Epidermal melanocyte (primary cell): Measurements from ENCODE around the gene ZNF714.
"Not testable (repeated sequence)": the region's sequence is repeated elsewhere in the genome, so short reads cannot be mapped to it uniquely, and the experiment has no call there.

Experiments used
- DNase-seq: peaks from one replicate; pipeline ENCODE4 v3.0.0; 2011; ENCODE audit warnings: low spot score; ENCODE audit not compliant: insufficient read length

The ZNF714 gene

DNA sequence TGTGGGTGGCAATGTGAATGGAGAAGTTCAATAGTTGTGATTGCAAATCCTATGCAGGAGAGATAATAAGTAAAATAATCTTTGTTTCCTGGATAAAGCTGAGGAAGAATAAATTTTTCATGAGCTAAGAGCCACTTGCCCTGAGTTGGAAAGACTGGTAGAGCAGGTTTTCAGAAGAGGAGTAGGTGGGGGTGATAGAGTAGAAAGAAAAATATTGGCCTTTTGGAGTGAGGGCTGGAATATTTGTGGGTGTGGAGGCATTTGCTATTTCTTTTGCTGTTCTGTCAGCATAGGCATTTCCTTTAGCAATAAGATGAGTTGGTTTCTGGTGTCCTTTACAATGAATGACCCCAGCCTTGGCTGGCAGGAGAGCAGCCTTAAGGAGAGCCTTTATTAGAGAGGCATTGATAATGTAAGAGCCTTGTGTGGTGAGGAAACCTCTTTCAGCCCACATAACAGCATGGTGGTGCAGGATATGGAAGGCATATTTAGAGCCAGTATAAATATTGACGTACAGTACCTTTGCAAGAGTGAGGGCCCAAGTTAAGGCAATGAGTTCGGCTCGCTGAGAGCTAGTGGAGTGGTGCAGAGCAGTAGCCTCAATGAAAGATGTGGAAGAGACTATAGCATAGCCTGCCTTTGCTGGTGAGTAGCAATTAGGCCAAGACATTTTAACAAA, 48.2 kb downstream of the ZNF714 start:
- no peak for DNase-seq

DNA sequence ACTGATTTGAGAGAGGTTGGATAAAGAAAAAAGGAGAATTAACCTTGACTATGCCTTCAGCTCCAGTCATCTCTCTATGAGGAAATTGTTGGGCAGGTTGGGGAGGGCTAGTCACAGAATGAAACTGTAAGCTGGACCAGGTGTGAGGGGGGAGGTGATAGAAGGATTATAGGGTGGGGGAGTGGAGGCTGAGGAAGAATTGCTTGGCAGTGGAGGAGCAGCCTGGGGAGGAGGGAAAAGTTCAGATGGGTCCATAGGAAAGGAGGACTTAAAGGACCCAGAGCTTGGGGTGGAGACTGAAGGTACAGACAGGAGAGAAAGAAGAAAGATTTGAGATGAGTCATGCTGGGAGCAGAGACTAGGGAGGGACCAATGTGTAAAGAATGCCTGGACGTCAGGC, 51.6 kb downstream of the ZNF714 start:
- no peak for DNase-seq

DNA sequence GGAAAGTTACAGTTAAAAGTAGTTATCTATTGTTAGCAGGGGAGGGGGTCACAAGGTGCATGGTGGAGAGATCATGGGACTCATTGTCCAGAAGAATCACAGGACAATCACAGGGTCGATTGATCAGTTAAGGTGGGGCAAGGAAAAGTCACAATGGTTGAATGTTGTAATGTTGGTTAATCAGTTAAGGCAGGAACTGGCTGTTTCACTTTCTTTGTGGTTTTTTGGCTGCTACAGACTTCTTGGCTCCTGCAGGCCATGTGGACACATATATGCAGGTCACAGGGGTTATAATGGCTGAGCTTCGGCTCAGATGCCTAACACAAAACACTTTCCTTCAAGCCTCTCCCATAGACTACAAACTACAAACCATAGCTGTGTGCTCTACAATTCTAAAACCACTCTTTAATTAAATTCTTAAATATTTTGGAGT, 52.9 kb downstream of the ZNF714 start:
- no peak for DNase-seq

DNA sequence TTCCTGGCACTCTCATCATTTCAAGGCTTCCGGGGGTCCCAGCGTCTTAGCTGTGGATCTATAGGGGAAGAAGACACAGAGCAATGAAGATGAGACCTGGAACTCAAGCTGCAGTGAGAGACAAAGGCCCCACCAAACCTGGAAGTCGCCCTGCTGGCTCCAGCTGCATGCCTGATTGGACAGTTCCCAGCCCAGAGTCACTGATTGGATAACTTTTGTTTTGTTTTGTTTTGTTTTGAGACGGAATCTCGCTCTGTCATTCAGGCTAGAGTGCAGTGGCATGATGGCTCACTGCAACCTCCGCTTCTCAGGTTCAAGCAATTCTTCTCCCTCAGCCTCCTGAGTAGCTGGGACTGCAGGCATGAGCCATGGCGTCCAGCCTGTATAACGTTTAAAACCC, 53.4 kb downstream of the ZNF714 start:
- no peak for DNase-seq

DNA sequence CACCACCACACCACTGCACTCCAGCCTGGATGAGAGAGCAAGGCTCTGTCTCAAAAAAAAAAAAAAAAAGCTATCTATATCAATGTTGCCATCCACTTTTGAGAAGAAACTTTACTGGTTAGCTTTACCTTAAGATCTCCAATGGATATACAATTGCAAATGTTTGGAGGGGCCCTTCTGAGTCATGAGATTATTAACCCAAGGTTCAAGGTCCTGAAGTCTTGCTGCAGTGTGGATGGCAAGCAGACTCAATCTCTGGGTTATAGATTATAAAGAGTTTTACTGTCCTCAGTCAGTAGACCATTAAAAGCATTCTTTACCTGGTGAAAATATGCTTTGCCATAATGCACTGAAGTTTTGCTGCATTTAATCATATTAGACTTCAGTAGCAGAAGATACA, 56.1 kb downstream of the ZNF714 start:
- no peak for DNase-seq

DNA sequence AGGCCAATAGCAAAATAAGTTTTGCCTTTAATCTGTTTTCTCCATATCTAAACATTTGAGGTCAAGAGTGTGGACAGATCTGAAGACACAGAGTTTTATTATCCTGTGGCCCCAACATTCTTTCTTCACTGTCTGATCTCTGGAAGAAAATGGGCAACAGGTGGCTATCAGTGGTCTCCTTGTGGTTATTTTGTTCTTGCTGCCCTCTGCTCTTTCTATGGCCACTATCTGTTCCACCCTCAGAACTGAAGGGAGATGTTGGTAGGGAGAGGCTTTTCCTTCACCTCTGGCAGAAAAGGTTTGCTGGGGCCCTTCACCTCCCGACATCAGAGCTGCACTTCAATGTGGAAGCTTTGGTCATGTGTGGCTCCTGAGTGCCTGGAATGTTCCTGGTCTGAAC, 59.0 kb downstream of the ZNF714 start:
- not testable (repeated sequence) for DNase-seq

DNA sequence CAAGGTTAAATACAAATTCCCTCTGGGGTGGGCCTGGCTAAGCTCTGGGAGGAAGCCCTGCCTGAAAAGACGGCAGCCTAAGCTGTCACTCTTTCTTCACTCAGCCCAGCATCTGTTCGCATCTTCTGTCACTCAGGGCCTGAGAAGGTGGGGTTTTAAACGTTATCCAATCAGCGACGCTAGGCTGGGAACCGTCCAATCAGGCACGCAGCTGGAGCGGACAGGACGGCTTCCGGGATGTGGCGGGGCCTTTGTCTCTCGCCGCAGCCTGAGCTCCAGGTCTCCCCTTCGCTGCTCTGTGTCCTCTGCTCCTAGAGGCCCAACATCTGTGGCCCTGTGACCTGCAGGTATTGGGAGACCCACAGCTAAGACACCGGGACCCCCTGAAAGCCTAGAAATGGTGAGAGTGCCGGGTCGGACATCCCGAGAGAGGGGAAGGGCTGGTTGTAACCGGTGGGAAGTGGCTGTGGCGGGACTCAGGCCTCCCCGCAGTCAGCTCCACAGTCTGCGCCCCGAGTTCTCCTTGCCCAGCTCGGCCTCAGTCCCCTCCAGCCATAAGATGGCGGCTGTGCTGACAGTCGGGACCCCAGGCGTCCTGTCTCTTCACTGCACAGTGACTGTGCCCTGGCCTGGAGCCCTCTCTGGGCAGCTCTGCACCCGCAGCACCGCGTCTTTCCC, 59.9 kb downstream of the ZNF714 start, which contains the start of gene ZNF431:
Gene ZNF431 (plus strand): TSS at position 254 of the 678 bp plus-strand sequence. CDS start 144 bp downstream, at position 398.
- peak; percentile 74 for DNase-seq

DNA sequence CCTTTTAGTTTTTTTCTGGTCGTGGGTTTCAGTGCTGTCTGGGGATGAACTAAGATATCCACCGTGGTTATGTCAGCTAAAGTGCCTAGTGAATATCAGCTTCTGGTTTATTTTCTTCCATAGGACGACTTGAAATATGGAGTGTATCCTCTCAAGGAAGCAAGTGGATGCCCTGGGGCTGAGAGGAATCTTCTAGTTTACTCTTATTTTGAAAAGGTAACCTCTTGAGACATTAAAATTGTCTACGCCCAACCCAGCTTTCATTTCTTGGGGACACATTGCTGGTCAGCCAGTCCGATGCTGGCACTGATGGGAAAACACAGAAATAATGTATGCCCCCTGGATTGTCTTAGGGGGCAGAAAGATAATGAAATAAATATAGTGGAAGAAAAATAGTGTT, 61.4 kb downstream of the ZNF714 start:
- no peak for DNase-seq

DNA sequence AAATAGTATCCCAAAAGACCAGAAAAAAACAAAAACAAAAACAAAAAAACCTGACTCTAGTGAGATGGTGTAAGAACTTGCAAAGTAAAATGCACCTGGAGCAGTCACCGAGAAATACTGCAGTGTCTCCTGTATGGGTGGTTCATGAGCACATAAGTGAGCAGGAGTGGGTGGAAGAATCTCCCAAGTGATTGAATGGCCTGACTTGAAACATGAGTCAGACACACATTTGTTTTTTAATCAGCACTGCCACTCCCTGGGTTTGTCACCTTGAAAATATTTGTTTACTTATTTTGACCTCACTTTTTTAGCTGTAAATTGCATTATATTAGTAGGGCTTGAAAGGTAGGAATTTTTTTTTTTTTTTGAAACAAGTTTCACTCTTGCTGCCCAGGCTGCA, 61.9 kb downstream of the ZNF714 start:
- DNase-seq, result no peak

DNA sequence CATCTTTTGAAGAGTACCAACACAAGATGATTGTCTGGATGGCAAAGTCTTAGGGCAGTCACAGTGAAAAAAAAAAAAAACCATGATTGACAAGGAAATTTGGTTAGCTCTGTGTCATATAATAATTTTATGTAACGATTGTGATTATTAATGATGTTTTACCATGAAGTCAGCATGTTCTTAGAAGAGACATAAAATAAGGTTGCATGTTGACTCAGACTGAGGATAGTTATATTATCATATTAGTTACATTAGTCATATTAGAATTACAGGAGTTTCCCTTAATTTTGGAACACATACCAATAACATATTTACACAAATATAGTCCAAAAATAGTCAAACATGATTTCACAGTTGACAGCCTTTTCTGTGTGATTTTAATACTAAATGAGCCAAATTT, 65.5 kb downstream of the ZNF714 start:
- DNase-seq, result no peak

DNA sequence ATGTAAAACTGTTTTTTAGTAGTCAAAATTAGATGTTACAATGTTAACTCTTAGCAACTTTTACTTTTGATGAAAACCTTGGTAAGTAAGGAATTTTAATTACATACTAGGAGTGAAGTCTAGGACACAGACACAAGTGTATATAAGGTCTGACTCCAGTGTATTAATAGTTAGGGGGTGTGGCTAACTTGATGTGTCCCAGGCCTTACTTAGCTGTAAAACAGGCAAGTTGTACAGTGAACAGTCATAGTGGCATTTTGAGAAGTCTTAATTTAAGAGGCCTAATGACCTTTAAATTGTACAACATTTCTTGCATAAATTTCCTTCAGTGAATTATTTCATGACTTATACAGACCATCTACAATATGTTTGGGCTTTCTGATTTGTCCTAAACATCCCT, 66.7 kb downstream of the ZNF714 start:
- DNase-seq, result no peak

DNA sequence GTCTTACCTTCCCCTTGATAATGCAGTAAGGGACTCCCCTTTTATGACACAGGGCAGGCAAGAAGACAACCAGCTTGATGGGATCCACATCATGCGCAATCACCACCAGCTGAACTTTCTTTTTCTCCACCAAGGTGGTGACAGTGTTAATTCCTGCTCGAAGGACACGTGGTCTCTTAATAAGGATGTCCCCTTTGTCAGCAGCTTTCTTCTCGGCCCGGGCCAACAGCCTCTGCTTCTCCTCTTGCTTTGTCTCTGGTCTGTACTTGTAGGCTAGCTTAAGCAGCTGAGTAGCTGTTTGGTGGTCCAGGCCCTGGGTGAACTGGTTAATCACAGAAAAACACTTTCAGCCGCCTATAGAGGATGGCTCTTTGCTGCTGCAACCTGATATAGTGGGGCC, 67.9 kb downstream of the ZNF714 start:
- DNase-seq, result no peak

DNA sequence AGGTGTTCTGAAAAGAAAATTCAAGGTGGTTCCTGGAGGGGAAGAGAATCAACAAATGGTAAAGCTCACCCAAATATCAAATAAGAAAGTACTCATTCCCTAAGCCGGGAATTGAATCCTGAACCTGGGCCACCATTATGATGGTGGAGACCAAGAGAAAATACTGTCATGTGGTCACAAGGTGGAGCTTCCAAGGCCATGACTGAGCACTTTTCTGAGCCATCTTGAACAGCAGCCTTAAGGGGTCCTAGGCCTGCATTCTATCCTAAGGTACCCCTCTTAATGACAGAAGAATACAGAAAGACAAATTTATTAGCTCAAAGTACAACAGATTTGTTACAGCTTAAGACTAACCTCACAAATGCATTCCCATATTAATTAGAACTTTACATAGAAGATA, 69.5 kb downstream of the ZNF714 start:
- DNase-seq, result no peak

DNA sequence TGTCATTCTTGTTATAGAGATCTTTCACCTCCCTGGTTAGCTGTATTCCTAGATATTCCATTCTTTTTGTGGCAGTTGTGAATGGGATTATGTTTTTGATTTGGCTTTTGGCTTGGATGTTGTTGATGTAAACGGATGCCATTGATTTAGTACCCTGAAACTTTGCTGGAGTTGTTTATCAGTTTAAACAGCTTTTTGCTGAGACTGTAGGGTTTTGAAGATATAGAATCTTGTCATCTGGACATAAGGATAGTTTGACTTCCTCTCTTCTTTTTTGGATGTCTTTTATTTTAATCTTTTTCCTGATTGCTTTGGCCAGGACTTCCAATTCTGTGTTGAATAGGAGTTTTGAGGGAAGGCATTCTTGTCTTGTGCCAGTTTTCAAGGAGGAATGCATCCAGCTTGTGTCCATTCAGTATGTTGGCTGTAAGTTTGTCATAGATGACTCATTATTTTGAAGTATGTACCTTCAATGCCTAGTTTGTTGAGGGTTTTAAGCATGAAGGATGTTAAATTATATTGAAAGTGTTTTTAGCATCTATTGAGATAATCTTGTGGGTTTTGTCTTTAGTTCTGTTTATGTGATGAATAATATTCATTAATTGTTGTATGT, 76.6 kb downstream of the ZNF714 start:
- no peak for DNase-seq

DNA sequence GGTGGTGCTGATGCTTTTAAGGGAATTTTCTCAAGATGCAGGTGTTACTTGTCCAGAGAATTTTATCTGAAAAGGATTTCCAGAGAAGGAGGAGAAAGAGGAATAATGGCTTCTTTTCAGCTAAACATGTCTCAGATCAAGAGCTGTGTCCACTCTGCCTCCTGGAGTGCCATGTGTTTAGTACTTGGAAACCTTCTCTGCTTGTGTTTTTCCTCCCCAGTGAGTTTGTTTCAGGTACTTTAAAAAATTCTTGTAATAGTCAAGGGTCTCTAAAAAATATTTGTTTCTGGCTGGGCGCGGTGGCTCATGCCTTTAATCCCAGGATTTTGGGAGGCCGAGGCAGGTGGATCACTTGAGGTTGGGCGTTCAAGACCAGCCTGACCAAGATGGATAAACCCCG, 82.5 kb downstream of the ZNF714 start:
- no peak for DNase-seq

DNA sequence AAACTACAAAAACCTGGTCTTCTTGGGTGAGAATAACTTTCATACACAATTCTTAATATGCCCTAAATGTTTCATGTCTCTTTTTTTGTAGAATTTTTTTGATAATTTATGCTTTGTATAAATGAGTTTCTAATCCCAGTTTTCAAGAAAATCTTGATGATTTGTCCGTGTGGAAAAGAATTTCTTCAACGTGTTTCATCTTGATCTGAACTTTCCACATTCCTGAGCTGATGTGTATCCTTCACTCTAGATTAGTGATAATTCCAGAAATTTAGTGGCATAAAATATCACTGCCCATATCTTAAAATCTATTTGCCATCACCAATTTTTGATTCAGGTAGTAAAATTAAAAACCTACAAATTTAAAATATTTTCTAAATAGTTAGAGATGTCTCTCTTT, 84.4 kb downstream of the ZNF714 start:
- no peak for DNase-seq
